Stimulated activated CD4-positive, alpha-beta T cell treated with anti-CD3 and anti-CD28 coated beads, Interleukin-15, amount 100 ng/mL, for 1 hour (primary cell): ENCODE data around the gene LGI1.

Source experiments
- DNase-seq, 2 donors: peaks; one replicate each; pipeline ENCODE4 v3.0.0-alpha.2; 2020; ENCODE audit warnings: low read depth in 1 of 2, low spot score in 1 of 2

LGI1 gene

DNA sequence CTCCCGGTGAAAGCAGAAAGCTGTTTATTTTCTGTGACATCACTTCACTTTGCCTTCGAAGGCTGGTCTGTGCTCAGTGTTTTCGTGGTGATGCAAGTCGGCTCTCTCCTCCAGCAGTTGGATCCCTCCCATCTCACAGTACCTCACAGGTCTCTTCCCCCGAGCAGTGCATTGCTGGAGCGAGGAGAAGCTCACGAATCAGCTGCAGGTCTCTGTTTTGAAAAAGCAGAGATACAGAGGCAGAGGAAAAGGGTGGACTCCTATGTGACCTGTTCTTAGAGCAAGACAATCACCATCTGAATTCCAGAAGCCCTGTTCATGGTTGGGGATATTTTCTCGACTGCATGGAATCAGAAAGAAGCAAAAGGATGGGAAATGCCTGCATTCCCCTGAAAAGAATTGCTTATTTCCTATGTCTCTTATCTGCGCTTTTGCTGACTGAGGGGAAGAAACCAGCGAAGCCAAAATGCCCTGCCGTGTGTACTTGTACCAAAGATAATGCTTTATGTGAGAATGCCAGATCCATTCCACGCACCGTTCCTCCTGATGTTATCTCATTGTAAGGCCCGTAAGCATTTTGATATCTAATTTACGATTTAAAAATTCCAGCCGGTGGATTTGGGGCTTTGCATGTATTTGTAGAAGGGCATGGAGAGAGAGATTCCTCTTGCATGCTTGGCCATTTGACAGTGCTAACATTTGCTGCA lies at the start of gene LGI1:
LGI1 (plus strand) TSS at position 136 of the 707 bp plus-strand sequence; CDS start at position 345, 209 bp downstream.
- DNase-seq = no peak

DNA sequence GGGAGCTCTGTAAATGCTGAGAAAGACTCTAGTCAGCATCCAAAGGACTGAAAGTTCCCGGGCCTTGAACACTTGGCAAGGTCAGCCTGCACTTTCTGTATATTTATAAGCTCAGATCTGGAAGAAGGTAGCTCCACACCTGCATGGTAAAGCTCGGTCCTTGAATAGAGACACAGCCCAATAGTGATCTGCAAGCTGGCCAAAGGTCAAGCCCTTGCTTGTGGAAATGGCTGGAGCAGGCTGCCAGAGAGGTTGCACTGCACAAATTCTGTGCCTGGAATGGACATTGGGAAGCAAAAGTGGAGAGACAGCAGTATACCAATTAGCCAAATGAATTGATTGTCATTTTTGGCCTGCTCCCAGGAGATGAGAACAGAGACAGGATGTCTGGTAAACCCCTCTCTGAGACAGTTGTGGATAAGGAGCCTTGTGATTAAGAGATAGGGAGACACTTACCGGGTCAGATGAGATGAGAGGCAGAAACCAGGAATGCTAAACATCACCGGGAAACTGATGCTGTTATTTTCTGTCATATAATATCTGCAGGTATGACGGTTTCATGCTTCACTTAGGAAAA lies 47.3 kb upstream of the LGI1 start:
- DNase-seq = no peak

- no peak for DNase-seq
These were observed 45.8 kb upstream of the LGI1 start for GRCh38 chr10:93711891-93712290.

DNA sequence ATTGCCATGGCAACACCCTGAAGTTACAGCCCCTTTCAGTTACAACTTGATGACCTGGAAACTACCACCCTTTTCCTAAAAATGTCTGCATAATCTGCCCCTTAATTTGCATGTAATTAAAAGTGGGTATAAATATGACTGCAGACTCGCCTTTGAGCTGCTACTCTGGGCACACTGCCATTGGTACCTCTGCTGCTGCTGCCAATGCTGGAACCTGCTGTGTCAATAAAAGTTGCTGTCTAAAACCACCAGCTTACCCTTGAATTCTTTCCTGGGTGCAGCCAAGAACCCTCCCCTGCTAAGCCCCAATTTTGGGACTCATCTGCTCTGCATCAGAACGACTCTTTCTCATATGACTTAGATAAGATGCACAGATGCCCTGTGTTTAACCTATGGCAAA lies 45.1 kb upstream of the LGI1 start:
- no peak for DNase-seq

GRCh38 chr10:93715345-93715744 lies 42.4 kb upstream of the LGI1 start:
- no peak for DNase-seq

DNA sequence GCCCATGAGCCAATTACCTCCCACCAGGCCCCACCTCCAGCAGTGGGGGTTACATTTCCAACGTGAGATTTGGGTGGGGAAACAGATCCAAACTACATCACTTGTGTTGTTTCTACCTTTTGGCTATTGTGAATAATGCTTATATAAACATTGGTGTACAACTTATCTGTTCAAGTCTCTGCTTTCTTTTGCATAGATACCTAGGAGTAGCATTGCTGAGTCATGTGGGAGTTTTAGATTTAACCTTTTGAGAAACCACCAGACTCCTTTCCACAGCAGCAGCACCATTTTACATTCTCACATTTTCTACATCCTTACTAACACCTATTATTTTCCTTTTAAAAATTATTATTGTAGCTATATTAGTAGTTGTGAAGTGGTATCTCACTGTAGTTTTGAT lies 41.0 kb upstream of the LGI1 start:
- no peak for DNase-seq

DNA sequence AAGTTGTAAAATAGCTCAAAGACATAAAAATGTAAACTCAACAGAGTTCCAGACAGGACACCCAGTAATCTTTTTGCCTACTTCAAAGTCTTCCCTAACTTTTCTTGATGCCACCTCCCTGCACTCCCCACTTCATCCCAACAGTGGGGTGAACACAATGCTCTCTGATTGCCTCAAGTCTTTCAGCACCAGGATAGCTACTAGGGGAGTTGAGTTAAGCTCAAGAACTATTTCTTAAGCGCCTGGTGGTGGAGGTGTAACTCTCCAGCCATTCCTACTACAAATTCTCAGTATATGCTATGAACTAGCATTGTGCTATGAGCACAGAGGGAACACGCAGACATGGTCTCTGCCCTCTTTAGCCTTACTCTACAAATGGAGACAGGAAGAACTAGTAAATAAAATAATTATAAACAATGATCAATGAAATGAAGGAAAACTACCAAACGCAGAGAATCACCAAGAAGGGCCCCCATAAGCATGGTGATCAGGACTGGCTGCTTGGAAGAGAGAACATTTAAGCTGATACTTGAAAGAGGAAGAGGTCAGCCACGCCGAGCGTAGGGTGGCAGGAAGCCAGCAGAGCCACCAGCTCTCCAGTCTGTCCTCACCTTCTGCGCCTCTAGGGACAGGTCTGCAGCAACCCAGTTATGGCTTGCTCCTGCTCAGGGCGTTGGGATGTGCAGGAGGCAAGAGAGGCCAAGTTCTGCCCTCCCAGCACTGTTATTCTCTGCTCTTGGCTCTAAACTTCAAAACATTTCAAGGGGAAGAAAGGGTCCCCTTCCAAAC lies 38.6 kb upstream of the LGI1 start:
- no peak for DNase-seq

GRCh38 chr10:93719901-93720300 lies 37.8 kb upstream of the LGI1 start:
- no peak for DNase-seq

DNA sequence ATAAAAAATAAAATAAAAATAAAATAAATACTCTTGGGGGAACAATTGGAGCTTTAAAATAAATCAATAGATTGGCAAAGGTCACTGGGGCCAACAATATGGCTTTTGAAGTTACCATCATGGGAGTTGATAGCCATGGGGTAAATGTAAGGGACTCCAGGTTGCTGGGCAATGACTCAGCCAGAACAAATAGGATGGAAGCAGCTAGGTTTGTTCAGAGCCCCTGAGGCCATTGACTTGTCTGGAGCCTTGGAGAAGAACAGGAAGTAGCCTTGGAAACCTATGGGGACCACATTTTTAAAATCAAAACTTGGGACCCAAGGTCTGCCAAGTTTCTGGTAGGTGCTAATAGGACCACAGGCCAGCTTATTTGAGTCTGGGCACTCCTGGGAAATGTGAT lies 35.2 kb upstream of the LGI1 start:
- no peak for DNase-seq

- no peak for DNase-seq
These were observed 34.6 kb upstream of the LGI1 start for GRCh38 chr10:93723153-93723552.

- no peak for DNase-seq
These were observed 31.7 kb upstream of the LGI1 start for GRCh38 chr10:93726024-93726423.

DNA sequence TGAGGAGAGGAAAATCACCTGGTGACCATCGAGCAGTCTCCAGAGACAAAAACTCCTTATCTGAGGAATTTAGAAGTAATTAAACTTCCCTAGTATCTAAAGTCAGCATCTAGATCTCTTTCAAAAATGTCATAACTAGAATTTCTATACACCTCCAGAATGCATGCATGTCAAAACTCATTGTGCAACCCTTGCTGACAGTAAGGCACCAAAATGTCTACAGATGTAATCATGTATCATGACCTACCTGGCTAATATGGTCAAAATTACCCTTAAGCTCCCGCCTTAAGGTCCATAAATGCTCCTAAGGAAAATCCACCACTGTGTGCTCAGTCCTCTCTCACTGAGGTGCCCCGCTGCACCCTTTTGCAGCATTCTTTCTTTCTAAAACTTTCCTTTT lies 16.4 kb upstream of the LGI1 start:
- no peak for DNase-seq

DNA sequence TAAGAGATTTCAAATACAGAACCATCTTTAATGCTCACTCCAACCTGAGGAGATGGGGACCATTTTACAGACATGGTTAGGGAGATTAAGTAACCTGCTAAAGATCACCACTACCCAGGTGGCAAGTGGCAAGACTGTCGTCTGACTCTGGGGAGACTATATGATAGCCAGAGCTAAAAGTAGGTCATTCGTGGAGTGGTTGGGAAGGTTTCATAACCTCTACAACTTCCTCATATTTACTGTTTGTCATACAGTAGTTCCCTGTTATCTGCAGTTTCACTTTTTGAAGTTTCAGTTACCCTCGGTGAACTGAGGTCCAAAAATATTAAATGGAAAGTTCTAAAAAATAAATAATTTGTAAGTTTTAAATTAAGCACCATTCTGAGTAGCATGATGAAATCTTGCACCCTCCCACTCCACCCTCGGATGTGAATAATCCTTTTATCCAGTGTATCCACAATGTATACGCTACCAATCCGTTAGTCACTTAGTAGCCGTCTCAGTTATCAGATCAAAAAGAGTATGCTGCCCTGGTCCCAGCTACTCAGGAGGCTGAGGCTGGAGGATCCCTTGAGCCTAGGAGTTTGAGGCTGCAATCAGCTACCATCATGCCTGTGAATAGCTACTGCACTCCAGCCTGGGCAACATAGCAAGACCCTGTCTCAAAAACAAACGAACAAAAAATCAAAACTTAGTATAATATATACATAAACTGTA lies 14.9 kb upstream of the LGI1 start:
- DNase-seq = no peak

GRCh38 chr10:93745408-93746065 lies 12.2 kb upstream of the LGI1 start:
- no peak for DNase-seq

GRCh38 chr10:93746844-93747284 lies 10.9 kb upstream of the LGI1 start:
- DNase-seq = no peak

GRCh38 chr10:93749218-93749799 lies 8.4 kb upstream of the LGI1 start:
- no peak for DNase-seq

GRCh38 chr10:93751124-93751523 lies 6.6 kb upstream of the LGI1 start:
- no peak for DNase-seq

- DNase-seq = no peak
These were observed 5.9 kb upstream of the LGI1 start for GRCh38 chr10:93751832-93752231.

DNA sequence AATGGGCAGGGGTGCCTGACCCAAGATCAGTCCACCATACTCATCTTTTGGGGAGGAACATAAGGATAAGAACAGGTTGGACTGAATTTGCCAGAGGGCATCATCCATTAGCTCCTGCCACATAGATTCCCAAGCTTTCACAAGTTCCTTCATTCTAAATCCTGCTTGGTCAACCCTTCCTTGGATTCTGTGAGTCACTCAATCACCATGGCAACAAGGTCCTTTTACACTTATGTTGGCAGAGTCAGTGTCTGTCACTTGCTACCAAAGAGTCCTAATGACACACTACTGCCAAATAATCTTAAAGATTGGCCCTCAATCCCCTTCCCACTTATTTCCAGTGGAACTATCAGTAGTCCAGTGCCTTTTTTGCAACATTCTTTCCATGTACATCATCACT lies 5.0 kb upstream of the LGI1 start:
- no peak for DNase-seq

DNA sequence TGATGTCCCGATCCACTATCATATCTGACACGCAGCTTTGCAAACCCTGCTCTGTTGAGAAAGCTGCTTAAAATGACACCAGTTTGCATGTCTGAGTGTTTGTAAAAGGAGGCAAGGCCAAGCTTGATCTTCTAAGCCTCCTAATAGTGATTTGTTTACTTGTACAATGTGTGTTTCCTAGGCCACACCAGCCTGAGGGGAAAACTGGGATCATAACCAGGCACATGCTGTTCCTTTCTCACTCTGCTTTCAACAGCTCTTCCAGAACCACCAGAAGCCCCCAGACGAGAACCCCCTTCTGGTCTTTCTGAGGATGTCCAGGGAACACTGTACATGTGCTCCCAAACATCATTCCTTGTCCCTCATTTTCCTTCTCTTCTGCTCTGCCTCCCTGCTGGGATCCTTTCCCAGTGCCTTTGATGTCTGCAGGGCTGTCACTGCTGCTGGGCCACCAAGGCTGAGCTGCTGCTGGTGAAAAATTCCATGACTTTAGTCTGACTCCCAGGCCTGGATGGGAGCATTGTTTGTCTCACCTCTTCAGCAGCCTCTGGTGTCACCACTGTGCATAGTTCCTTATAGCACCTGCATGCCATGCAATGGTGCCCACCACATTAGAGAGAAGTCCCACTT lies 4.0 kb upstream of the LGI1 start:
- DNase-seq = no peak
